Activated gamma-delta T cell treated with anti-CD3 and anti-CD28 coated beads, Interleukin-2, amount 50 U/mL, for 16 hours (primary cell): ENCODE results near the gene DHRS2.

ENCODE experiments used
- DNase-seq: peaks from one replicate; pipeline ENCODE4 v3.0.0-alpha.2; 2020; ENCODE audit warnings: low read depth

The DHRS2 gene

DNA sequence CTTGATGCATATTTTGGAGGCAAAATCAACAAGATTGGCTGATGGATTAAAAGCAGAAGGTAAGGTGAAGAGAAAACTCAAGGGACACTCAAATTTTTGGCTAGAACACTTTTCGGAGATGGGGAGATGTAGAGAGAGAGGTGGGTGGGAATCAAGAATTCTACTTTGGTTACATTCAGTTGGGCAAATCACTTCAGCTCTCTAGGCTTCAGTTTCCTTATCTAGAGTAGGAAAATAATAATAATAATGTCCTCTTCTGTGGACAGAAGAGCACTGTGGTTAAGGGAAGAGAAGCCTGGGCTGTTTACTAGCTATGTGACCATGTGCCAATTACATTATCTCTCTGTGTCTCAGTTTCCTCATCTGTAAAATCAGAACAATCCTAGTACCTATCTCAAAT, 23.4 kb upstream of the DHRS2 start:
- no peak for DNase-seq

DNA sequence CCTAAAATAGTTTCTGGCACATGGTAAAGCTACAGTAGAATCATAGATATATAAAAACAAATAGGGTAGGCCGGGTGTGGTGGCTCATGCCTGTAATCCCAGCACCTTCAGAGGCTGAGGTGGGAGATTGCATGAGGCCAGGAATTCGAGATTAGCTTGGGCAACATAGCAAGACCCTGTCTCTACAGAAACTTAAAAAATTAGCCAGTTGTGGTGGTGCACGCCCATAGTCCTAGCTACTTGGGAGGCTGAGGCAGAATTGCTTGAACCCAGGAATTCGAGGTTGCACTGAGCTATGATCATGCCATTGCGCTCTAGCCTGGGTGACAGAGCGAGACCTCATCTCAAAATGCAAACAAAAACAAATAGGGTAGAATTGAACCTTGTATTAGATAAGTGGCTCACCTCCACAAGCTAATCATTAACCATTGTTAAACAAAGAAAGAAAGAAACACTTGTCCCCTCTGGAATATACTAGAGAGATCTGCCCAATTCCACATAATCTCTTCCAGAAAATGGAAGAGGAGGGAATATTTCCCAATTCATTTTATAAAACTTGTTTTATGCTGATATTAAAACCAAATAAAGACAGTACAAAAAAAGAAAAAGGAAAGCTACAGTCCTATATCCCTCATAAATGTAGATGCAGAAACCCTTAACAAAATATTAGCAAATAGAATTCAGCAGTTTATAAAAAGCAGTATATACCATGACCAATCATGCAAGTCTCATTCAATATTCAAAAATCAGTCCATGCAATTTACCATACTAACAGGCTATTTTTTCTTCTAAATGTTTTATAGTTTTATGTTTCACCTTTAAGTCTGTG, 22.7 kb upstream of the DHRS2 start:
- DNase-seq, result no peak

DNA sequence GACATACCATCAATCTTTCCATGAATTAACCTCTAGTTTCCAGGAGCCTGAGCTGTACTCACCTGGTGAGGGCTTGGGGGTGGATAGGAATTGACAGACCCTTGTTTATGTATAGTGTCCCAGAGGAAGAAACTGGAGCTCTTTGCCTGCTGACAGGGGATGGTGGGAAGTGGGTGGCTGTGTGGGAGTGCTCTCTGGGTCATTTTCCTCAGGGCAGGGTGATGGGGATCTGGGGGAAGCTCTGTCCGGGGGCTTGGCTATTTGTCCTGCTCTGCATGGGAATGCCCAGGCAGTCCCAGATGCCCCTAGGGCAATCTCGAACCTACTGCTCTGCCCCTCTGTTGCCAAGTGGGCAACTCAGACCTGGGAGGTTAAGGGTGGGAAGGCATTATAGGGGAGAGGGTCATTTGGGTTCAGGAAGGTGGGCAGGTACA, 21.8 kb upstream of the DHRS2 start:
- no peak for DNase-seq

DNA sequence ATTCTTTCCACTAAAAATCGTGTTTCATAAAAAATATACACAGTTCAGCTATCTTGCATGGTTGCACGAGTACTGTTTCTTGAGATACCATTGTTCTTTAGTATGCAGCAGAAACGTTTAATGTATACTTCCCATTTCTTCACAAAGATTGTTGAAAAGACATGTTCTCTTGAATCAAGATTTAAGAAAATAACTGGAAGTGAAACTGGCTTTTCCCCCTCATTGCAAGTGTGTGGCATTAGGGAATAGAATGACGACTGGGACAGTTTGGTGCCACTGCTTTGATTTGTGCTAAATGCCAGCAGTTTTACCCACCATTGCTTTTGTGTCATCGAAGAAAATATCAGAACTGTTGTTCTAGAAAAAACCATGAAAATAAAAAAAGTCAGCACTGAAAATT, 20.3 kb upstream of the DHRS2 start:
- DNase-seq, result no peak

DNA sequence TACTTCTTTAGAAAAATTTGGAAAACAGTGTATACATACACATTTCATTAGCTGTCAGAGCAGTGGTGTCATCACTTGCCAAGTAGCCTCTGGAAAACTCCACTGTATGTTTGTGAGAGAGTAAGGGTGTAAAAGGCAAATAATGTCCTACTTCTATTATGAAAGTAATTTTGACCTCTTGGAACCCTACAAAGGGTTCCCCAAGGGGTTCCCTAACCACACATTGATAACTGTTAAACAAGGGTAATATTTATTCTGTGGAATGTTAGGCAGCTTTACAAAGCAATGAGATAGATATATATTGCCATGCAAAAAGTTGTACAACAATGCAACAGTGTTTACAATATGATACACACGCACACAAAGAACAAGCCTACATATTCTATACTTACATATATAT, 18.6 kb upstream of the DHRS2 start:
- DNase-seq, result no peak

DNA sequence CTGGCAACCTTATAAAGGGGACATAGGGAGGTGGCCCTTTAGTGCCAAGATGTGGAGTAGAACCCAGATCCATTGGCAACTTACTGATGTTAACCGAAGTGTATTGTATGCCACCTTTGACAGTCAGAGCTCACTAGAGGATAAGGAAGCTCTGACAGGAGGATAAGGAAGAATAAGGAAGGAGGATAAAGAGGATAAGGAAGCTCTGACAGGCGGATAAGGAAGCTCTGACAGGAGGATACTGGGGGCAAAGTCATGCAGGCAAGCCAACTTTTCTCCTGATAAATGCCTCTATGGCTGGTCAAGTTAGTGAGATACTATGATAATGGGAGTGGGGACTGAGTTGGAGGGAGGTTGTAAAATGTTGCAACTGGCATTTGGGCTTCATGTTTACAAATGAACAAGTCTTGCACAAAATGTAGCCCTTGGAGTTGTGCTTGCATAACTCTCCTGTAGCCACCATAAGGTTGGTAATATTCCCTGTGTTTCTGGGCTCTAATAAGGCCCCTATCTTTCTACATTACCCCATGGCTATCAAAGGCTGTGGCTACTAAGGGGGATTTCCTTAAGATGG, 17.7 kb upstream of the DHRS2 start:
- no peak for DNase-seq

DNA sequence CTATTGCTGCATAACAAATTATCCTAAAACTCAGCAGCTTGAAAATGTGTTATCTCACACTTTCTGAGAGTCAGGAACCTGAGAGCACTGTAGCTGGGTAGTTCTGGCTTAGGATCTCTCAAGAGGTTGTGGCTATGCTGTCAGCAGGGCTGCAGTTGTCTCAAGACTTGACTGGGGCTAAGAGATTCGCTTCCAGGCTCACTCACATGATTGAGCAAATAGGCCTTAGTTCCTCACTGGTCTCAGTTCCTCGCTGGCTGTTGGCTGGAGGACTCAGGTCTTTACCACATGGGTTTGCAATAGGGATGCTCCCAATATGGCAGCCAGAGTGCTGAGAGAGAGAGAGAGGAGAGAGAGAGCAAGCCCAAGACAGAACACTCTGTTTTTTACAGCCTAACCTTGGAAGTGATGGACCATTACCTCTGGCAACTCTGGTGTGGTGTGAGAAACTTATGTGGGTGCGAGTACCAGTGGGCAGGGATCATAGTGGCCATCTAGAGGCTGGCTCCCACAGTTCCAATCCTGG, 15.9 kb upstream of the DHRS2 start:
- no peak for DNase-seq

DNA sequence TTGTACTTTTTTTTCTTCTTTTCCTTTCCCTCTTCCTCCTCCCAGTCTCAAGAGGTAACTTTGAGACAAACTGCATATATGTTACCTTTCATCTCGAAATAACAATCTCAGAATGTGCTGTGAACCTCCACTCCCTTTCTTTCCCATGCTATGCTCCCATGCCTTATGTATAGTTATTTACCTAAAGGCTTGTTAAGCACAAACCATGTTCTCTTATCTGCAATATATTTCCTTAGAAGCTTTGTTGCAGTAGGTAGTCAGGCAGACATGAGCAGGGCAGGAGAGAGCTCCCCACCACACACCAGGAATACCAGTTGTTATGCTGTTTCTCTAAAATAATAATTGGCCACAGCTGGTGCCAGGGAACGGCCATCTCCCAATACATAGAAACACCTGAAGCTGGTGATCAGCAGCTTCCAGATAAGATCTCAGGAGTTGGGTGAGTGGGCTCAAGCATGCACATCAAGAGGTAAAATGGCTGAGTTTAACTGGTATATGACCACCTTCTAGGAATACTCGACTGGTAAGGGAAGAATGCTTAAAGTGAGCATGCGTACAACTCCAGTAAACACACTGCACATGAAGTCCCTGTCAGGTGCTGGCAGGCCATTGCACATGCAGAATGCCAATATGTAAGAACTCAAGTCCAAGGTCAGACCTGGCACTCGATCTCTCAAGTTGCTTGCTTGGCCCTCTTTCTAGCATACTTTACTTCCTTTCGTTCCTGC, 14.8 kb upstream of the DHRS2 start:
- DNase-seq, result no peak

DNA sequence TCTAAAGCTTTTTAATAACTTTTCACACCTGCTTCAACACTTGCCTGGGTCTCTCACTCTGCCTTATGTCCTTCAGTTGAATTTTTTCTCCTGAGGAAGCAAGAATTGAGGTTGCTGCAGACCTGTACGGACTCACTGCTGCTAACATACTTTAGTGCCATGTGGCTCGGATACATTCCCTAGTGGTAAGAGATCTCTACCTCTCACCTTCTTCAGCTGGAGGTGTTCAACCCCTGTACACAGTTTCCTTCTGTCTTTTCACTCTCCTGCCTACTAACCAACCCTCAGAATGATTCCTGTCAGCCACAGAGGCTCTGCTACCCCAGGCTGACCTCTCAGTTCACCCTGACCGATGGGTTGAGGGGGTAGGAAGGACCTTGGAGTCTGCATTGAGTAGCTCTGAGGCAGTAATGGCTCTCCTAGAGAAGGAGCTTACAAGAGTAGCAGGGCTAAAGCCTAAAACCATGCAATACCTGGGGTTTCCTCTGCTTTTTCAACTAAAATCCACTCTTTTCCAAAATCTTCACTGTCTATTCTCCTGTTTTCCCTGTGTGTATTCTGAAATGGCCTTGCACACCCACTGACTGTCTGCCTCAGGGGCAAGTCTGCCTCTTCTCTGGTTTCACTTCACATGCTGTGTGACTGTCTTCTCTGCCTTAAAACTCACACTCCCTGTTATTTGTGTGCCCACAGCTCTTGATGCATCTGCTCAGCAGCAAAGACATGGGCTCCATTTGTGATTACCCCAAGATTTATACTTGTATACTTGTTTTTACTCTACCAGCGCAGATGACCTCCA, 14.0 kb upstream of the DHRS2 start:
- no peak for DNase-seq

DNA sequence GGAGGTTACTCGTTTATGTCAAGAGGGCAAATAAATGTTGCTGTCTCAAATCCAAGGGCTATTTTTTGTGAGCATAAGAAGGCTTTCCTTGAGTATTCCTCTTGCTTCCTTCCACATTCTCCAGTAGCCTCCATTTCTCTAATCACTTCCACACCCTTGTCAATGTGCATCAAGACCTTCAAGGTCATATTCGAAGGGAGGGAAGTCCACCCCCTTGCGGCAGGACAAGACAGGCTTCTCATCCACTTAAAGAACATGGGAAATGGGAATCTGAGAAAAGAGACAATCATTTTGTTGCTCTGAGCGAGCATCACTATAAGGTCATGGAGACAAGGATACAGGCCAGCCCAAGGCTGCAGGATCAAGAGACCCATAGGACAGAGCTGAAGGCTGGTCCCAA, 13.2 kb upstream of the DHRS2 start:
- no peak for DNase-seq

DNA sequence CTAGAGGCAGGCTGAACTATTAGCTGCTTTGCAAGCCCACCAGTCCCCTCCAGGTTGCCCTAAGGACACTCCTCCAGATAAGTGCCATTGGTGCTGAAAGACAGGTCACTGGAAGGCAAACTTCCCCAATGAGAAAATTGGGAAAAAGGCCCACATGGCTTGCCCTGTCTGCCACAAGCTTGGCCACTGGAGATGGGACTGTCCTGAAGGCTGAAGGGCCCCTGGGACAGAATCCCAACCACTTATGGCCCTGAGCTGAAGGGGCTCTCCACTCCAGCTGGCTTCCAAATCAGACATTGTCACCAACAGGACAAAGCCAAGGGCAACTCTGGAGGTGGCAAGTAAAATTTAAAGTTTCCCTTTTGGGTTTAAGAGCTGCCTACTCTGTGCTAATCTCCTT, 12.2 kb upstream of the DHRS2 start:
- no peak for DNase-seq

DNA sequence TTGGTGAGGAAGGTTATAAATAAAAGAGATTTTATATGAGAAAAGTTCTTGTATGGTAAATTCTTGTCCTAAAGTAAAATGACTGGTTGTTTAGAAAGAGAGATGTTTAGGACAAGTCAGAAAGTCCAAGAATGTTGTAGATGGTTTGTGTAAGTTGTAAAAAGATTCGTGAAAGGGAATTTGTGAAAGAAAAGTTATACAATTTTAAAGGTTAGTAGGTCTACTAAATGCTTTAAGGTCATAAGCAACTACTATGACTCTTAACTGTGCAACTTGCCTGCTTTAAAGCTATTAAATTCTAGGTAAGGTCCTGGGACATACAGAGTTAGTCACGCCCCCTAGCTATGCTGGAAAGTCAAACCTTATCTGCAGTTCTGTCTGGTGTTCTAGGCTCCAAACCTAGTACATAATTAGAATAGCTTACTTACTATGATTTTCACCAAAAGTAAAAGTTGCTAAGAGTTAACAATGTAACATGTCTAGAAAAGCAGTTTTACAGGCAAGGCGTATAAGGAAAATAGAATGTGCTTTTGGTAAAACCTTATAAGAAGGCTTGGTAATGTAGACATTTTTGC, 11.2 kb upstream of the DHRS2 start:
- no peak for DNase-seq

DNA sequence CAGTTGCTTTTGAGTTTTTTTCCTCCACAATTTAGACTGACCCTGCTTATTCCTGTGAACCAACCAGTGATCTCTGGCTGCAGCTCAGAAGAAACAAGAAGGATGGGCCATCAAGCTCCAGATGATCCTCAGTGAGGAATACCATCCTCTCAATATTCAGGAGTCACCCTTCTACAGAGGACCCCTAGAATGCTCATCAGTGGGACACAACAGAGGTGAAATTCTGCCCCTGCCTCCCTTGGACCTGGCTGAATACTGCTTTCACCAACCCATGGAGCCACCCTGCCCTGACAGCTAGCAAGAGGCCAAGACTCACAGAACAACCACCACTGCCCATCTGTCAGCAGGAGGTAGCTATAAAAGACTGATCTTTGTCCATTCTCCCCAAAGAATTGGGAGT, 9.2 kb upstream of the DHRS2 start:
- DNase-seq, result no peak

DNA sequence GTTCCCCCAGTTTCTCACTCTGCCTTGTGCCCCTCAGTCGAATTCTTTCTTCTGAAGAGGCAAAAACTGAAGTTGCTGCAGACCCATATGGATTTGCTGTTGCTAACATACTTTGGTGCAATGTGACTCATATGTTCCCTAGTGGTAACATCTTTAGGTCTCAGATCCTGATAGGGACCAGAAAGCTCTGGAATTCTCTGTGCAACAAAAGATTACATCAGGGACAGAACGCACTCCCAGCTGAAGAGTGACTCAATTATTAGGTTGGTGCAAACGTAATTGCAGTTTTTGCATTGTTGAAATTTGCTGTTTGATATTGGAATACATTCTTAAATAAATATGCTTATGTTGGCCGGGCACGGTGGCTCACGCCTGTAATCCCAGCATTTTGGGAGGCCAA, 8.2 kb upstream of the DHRS2 start:
- no peak for DNase-seq

DNA sequence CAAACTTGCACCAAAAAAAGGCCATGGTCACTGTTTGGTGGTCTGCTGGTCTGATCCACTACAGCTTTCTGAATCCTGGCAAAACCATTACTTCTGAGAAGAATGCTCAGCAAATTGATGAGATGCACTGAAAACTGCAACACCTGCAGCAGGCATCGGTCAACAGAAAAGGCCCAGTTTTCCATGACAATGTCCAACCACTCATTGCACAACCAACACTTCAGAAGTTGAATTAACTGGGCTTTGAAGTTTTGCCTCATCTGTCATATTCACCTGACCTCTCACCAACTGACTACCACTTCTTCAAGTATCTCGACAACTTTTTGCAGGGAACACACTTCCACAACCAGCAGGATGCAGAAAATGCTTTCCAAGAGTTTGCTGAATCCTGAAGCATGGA, 7.0 kb upstream of the DHRS2 start:
- no peak for DNase-seq

DNA sequence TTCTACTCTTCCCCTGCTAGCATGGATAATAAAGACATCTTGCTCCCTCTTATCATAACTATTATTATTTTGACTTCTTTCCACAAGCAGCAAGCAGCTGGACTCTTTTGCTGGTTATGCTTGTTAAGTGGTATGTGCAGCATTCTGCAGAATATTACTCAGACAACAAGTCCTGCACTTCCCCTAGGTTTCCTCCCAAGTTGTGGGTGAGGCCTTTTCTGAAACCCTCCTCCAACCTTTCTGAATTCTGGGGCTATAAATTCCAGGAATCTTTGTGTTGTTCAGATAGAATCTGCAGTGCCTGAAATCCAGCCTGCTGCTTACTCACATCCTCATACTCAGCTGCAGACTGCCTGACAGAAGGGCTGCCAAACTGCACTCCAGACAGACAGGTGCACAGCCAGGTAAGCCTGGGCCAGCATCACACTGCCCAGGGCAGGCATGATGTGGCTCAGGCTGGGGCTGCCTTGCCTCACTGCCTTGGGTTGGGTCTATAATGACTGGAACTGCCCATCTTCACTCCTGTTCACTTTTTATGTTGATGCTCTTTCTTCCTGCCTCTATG, 6.2 kb upstream of the DHRS2 start:
- DNase-seq, result no peak

DNA sequence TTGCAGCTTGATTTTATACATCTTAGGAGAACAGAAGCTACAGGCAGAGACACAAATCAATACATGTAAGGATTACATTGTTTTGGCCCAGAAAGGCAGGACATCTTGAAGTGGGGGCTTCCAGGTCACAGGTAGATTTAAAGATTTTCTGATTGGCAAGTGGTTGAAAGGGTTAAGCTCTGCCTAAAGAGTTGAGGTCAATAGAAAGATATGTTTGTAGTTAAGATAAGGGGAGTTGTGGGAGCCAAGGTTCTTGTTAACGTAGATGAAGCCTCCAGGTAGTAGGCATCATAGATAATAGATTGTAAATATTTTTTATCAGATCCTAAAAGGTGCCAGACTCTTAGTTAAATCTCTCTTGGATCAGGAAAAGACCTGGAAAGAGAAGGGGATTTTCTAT, 5.5 kb upstream of the DHRS2 start:
- no peak for DNase-seq

DNA sequence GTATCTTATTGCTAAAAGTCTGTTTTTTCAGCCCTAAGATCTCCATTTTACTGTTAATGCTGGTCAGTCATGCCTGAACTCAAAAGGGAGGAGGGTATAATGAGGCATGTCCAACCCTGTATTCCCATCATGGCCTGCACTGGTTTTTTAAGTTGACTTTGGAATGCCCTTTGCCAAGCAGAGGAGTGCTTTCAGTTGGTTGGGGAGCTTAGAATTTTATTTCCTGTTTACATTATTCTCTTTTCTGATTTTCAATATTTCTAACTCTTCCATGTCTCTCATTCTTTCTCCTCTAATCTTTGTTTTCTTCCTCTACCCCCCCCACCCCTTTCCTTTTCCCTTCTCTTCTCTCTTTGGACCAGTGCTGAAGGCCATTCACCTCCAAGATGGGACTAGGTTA, 4.9 kb upstream of the DHRS2 start:
- DNase-seq, result no peak

DNA sequence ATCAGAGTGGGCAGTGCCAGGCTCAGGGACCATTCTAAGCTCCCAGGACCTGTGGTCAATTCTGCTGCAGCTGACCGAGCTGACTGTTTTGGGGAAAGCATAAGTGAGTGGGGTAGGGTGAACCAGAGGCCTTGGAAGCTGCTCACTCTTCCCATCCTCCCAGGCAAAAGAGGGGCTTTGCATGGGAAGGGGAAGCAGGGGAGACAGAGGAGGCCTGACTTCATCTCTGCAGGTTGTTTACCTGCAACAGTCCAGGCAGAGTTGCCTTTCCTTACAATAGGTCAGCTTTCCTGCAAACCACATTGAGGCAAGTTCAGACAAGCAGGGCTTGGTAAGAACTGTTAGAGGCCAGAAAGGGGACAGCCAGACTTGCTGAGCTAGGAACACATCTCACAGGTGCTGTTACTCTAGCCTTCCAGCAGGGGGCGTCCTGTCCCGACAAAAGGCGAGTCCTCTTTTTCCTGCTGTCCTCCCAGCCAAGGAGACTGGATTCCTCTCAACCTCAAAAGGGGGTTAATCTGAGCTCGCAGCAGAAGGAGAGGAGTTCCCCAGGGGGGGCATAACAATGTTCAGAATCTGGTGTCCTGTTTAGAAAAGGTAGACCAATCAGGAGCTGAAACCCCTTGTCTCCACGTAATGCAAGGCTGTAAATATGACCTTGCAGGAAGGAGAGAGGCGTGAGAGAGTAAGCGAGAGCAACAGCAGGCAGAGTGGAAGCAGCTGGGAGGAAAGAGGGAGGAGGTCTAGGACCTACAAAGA, 4.3 kb upstream of the DHRS2 start:
- DNase-seq, result peak; percentile 55

DNA sequence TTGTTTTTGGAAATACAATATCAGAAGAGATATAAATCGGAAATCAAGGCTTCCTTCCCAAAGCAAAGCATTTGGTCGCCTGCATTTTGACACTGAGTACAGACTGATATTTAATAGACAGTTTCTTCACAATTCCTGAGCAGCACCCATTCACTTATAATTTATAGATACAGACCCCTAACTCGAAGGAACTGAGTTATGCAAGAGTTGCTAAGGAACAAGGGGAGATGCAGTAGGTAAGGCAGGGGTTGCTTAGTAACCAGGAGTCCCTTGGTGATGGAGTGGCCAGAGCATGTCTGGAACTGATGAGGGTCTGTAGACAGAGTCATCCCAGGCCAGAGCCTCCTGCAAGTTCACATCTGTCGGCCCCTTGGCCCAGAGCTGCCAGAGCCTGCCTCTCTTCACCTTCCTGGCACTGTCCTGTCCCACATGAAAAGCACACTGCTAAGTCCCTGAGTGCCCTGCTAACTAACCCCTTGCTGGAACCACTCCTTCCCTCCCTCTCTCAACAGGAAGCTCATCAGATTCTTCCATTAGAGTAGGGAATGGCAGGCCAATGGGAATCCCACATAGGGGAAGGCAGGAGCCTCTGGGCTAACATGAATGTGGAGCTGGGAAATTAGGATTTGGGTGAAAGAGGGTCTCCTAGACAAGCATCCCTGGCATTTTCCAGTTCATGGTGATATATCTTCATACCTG, 3.6 kb upstream of the DHRS2 start:
- no peak for DNase-seq
